Hepatocyte (in vitro differentiated cells): ENCODE measurements around the gene OR52K2. TPM values are rescaled to one million over a fixed set of nuclear protein-coding genes. Genes with fewer than 3 reads are reported as not detected.

Experiments
- DNase-seq: peaks from one replicate; pipeline ENCODE4 v3.0.0-alpha.2; 2016; ENCODE audit warnings: low spot score
- H2AFZ ChIP-seq: fragments of 200-600 bp; sonication (generic); 2 replicates; pipeline ENCODE4 v1.6.0; 2016; ENCODE audit warnings: antibody characterized with exemption, mild to moderate bottlenecking
- H3K27ac ChIP-seq: fragments of 200-600 bp; sonication (generic); 2 replicates; pipeline ENCODE4 v1.5.1; 2016; ENCODE audit warnings: mild to moderate bottlenecking
- H3K27me3 ChIP-seq: fragments of 200-600 bp; sonication (generic); 2 replicates; pipeline ENCODE4 v1.6.1; 2016
- H3K36me3 ChIP-seq: fragments of 200-600 bp; sonication (generic); replicated peaks from 2 replicates; pipeline ENCODE4 v1.5.1; 2016; ENCODE audit warnings: low read depth; ENCODE audit not compliant: insufficient read depth
- H3K4me1 ChIP-seq: fragments of 200-600 bp; sonication (generic); 2 replicates; pipeline ENCODE4 v1.5.1; 2016; ENCODE audit warnings: mild to moderate bottlenecking, moderate library complexity; ENCODE audit not compliant: insufficient read depth
- H3K4me2 ChIP-seq: fragments of 200-600 bp; sonication (generic); 2 replicates; pipeline ENCODE4 v1.6.0; 2016
- H3K4me3 ChIP-seq: fragments of 200-600 bp; sonication (generic); 2 replicates; pipeline ENCODE4 v1.5.1; 2016; ENCODE audit warnings: mild to moderate bottlenecking
- H3K79me2 ChIP-seq: fragments of 200-600 bp; sonication (generic); 2 replicates; pipeline ENCODE4 v1.6.0; 2017; ENCODE audit warnings: mild to moderate bottlenecking
- H3K9me2 ChIP-seq: fragments of 200-600 bp; sonication (generic); replicated peaks from 2 replicates; pipeline ENCODE4 v1.6.0; 2017; ENCODE audit warnings: mild to moderate bottlenecking; ENCODE audit not compliant: insufficient read depth
- H3K9me3 ChIP-seq: fragments of 200-600 bp; sonication (generic); 2 replicates; pipeline ENCODE4 v1.5.1; 2016; ENCODE audit warnings: low read depth, mild to moderate bottlenecking
- H4K20me1 ChIP-seq: fragments of 200-600 bp; sonication (generic); 2 replicates; pipeline ENCODE4 v1.6.0; 2016; ENCODE audit warnings: mild to moderate bottlenecking; ENCODE audit not compliant: insufficient read depth, poor library complexity, severe bottlenecking
- CTCF ChIP-seq: fragments of 200-600 bp; sonication (generic); IDR thresholded peaks from 2 replicates; pipeline ENCODE4 v1.5.1; 2016; ENCODE audit warnings: antibody characterized with exemption, mild to moderate bottlenecking; ENCODE audit not compliant: poor library complexity
- EZH2 ChIP-seq: fragments of 200-600 bp; sonication (generic); IDR thresholded peaks from 2 replicates; pipeline ENCODE4 v1.6.1; 2016; ENCODE audit warnings: antibody characterized with exemption, mild to moderate bottlenecking, borderline replicate concordance
- EZH2phosphoT487 ChIP-seq: fragments of 200-600 bp; sonication (generic); IDR thresholded peaks from one replicate; pipeline ENCODE4 v1.6.1; 2018; ENCODE audit warnings: antibody characterized with exemption, mild to moderate bottlenecking, low read depth, moderate library complexity; ENCODE audit not compliant: unreplicated experiment, severe bottlenecking
- WGBS: methylation state at CpG from one replicate; pipeline ENCODE4 v1.1.6; 2016; ENCODE audit warnings: low lambda C conversion rate; ENCODE audit errors: missing lambda C conversion rate; 5-methylcytosine and 5-hydroxymethylcytosine counted together
- polyA plus RNA-seq: library from polyadenylated mRNA; unstranded; fragments of >200 nt; fragmentation: Nextera tagmentation; extraction: Ambion mirVana; gene quantifications from 2 replicates; pipeline ENCODE4 v1.2.1, GENCODE V29; 2016
- total RNA-seq: library from RNA; depleted of rRNA; stranded (reverse); fragments of >200 nt; gene quantifications from 2 replicates; pipeline ENCODE4 v1.2.3, GENCODE V29; 2014

OR52K2 gene
- total and polyA plus RNA-seq, 2 experiments from 2014 or later: not detected

- no peak overlapping the region for H3K4me3 ChIP-seq
- H3K9me3 ChIP-seq: no peaks in the 10 kb centered on the region
- no peaks in the 10 kb centered on the region for H3K36me3 ChIP-seq
- no peaks in the 10 kb centered on the region for H3K9me2 ChIP-seq
- peak overlapping the region; percentile 30 for H3K4me2 ChIP-seq
- no peak overlapping the region for H2AFZ ChIP-seq
- no peaks in the 10 kb centered on the region for H3K79me2 ChIP-seq
- no peaks in the 10 kb centered on the region for H4K20me1 ChIP-seq
- TF ChIP-seq EZH2phosphoT487: no peak
- no peak for TF ChIP-seq CTCF
- TF ChIP-seq EZH2: no peak
- H3K4me1 ChIP-seq: peaks cover 30% of the 10 kb centered on the region
- peak overlapping the region; percentile 96 for H3K27ac ChIP-seq
- DNase-seq: peak; percentile 55
- no peaks in the 10 kb centered on the region for H3K27me3 ChIP-seq
Observed at GRCh38 chr11:4466871-4467442, 17.9 kb downstream of the OR52K2 start.

GRCh38 chr11:4467811-4468606 is 18.9 kb downstream of the OR52K2 start:
- Histone ChIP-seq H3K9me3 (no peaks in the 10 kb centered on the region), H3K27ac (peak overlapping the region; percentile 96), H3K4me2 (no peak overlapping the region), H3K4me1 (peaks cover 30% of the 10 kb centered on the region), H4K20me1 (no peaks in the 10 kb centered on the region), H3K36me3 (no peaks in the 10 kb centered on the region), H2AFZ (no peak overlapping the region), H3K4me3 (no peak overlapping the region), H3K79me2 (no peaks in the 10 kb centered on the region), H3K9me2 (no peaks in the 10 kb centered on the region), H3K27me3 (no peaks in the 10 kb centered on the region)
- DNase-seq: peak; percentile 56
- WGBS: 74% methylated on average over 3 of the region's 3 CpGs
- TF ChIP-seq CTCF: no peak
- TF ChIP-seq EZH2phosphoT487: no peak
- TF ChIP-seq EZH2: no peak

GRCh38 chr11:4479644-4480043 is 30.5 kb downstream of the OR52K2 start:
- Histone ChIP-seq H3K27me3 (no peaks in the 10 kb centered on the region), H3K27ac (no peak overlapping the region), H3K9me3 (no peaks in the 10 kb centered on the region), H3K36me3 (no peaks in the 10 kb centered on the region), H3K4me2 (no peak overlapping the region), H2AFZ (no peak overlapping the region), H4K20me1 (no peaks in the 10 kb centered on the region), H3K4me3 (no peak overlapping the region), H3K4me1 (peaks cover 9% of the 10 kb centered on the region), H3K9me2 (no peaks in the 10 kb centered on the region), H3K79me2 (no peaks in the 10 kb centered on the region)
- WGBS: 80% methylated on average over 1 of the region's 1 CpG
- no peak for DNase-seq
- TF ChIP-seq EZH2 (no peak), CTCF (no peak), EZH2phosphoT487 (no peak)
